Uterus (tissue), 4 donors: ENCODE data around the gene TRAF6. TPM values are rescaled to one million over a fixed set of nuclear protein-coding genes. Genes with fewer than 3 reads are reported as not detected.

ENCODE experiments used
- DNase-seq, 2 donors: peaks; one replicate each; pipeline ENCODE4 v3.0.0-alpha.2; 2019 to 2020
- H3K27ac ChIP-seq, 2 donors: fragments of 200-600 bp; sonication (generic); 1 replicate in 1 of 2; 2 replicates in 1 of 2; pipeline ENCODE4 v1.5.1; 2016 to 2018
- H3K27me3 ChIP-seq, 2 donors: fragments of 200-600 bp; sonication (generic); one replicate each; pipeline ENCODE4 v1.5.1; 2018 to 2019; ENCODE audit warnings: control low read depth in 1 of 2
- H3K36me3 ChIP-seq, 2 donors: fragments of 200-600 bp; sonication (generic); one replicate each; pipeline ENCODE4 v1.5.1; 2019; ENCODE audit warnings: control low read depth in 1 of 2
- H3K4me1 ChIP-seq, 2 donors: fragments of 200-600 bp; sonication (generic); one replicate each; pipeline ENCODE4 v1.5.1; 2018 to 2019; ENCODE audit warnings: control low read depth in 1 of 2
- H3K4me3 ChIP-seq, 2 donors: fragments of 200-600 bp; sonication (generic); 1 replicate in 1 of 2; 2 replicates in 1 of 2; pipeline ENCODE4 v1.5.1; 2018 to 2019; ENCODE audit warnings: mild to moderate bottlenecking in 1 of 2
- H3K9me3 ChIP-seq, 2 donors: fragments of 200-600 bp; sonication (generic); one replicate each; pipeline ENCODE4 v1.5.1; 2019; ENCODE audit warnings: control low read depth in 1 of 2
- CTCF ChIP-seq, 4 experiments: fragments of 200-600 bp in 2 of 4; fragments of 450-650 bp in 2 of 4; sonication (generic) in 2 of 4; IDR thresholded peaks; one replicate each; pipeline ENCODE4 v1.5.1; 2016 to 2019; ENCODE audit warnings: antibody characterized with exemption in 4 of 4, mild to moderate bottlenecking in 2 of 4, moderate library complexity in 1 of 4
- POLR2A ChIP-seq, 2 donors: fragments of 450-650 bp; IDR thresholded peaks; one replicate each; pipeline ENCODE4 v1.6.1; 2016; ENCODE audit warnings: antibody characterized with exemption in 2 of 2, mild to moderate bottlenecking in 1 of 2, moderate library complexity in 1 of 2
- intact Hi-C: fragments of 100-400 bp; cut with DNase I; formaldehyde crosslinking; loops from one replicate; pipeline ENCODE4 v1.15.1; 2023; ENCODE audit warnings: low total_unique reads
- total RNA-seq, 4 donors: library from RNA; depleted of rRNA in 3 of 4; stranded (reverse); fragments of >200 nt in 3 of 4; gene quantifications; one replicate each; pipeline versions ENCODE4 v1.1.0 to v1.2.4, GENCODE V29; 2014 to 2023
- donor health status: DM: yes; HTN: yes; CAD: no.

TRAF6 gene
- total RNA-seq, 4 donors from 2014 or later: 5.1 to 22.6 (median 16.2) TPM

GRCh38 chr11:36459046-36459445, 51.0 kb downstream of the TRAF6 start:
- no peaks in the 10 kb centered on the region for H3K27me3 ChIP-seq
- TF ChIP-seq CTCF (IDR thresholded peaks at IDR 0.05) (no peak), POLR2A (IDR thresholded peaks at IDR 0.05) (no peak)
- H3K4me1 ChIP-seq: no peaks in the 10 kb centered on the region
- no peak for DNase-seq
- intact Hi-C loops: no loop called here
- H3K27ac ChIP-seq: no peak overlapping the region
- no peaks in the 10 kb centered on the region for H3K9me3 ChIP-seq
- no peak overlapping the region for H3K4me3 ChIP-seq
- H3K36me3 ChIP-seq: no peaks in the 10 kb centered on the region

- no peaks in the 10 kb centered on the region for H3K9me3 ChIP-seq
- H3K36me3 ChIP-seq: no peaks in the 10 kb centered on the region
- no peak overlapping the region for H3K4me3 ChIP-seq
- H3K27me3 ChIP-seq: no peaks in the 10 kb centered on the region
- H3K27ac ChIP-seq: no peak overlapping the region
- DNase-seq: no peak
- no peaks in the 10 kb centered on the region for H3K4me1 ChIP-seq
- TF ChIP-seq CTCF (IDR thresholded peaks at IDR 0.05) (no peak), POLR2A (IDR thresholded peaks at IDR 0.05) (no peak)
- intact Hi-C loops: no loop called here
Measured at GRCh38 chr11:36458129-36458915, 51.8 kb downstream of the TRAF6 start.

- TF ChIP-seq POLR2A (IDR thresholded peaks at IDR 0.05) (no peak), CTCF (IDR thresholded peaks at IDR 0.05) (no peak)
- intact Hi-C loops: no loop called here
- DNase-seq: no peak
- Histone ChIP-seq H3K4me1 (no peaks in the 10 kb centered on the region), H3K36me3 (no peaks in the 10 kb centered on the region), H3K4me3 (no peak overlapping the region), H3K27ac (peak overlapping the region; percentile 74 to 75), H3K27me3 (no peaks in the 10 kb centered on the region), H3K9me3 (no peaks in the 10 kb centered on the region)
Measured at GRCh38 chr11:36456156-36456555, 53.9 kb downstream of the TRAF6 start.

GRCh38 chr11:36455658-36456111, 54.4 kb downstream of the TRAF6 start:
- no peak overlapping the region for H3K4me3 ChIP-seq
- DNase-seq: peak; percentile 63 to 69

More at GRCh38 chr11:36455658-36456111, 54.4 kb downstream of the TRAF6 start:
- H3K4me1 ChIP-seq: no peaks in the 10 kb centered on the region
- TF ChIP-seq CTCF (IDR thresholded peaks at IDR 0.05) (no peak), POLR2A (IDR thresholded peaks at IDR 0.05) (no peak)
- no peaks in the 10 kb centered on the region for H3K36me3 ChIP-seq
- H3K9me3 ChIP-seq: no peaks in the 10 kb centered on the region
- intact Hi-C loops: no loop called here
- H3K27me3 ChIP-seq: no peaks in the 10 kb centered on the region
- peak overlapping the region; percentile 74 to 75 for H3K27ac ChIP-seq
